HG02981 (cell line): ENCODE data around the gene FEN1.

Experiments
- ATAC-seq: cut with Tn5 transposase; IDR thresholded peaks from one replicate; pipeline ENCODE4 v1.9.1; 2021; ENCODE audit warnings: mild to moderate bottlenecking, moderate library complexity; ENCODE audit not compliant: unreplicated experiment

The FEN1 gene

DNA sequence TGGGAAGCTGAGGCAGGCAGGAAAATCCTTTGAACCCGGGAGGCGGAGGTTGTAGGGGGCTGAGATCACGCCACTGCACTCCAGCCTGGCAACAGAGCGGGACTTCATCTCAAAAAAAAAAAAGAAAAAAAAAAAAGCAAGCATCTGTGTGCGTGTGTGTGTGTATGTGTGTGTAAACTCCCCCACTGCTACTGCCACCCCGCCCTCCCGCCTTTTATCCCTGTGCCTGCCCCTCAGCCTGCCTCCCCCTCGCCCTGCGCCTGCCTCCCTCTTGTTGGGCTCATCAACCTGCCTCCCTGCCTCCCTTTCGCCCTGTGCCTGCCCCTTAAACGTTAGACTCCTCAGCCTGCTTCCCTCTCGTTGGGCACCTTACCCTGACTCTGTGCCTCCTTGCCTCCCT lies 18.3 kb upstream of the FEN1 start:
- ATAC-seq = no peak

DNA sequence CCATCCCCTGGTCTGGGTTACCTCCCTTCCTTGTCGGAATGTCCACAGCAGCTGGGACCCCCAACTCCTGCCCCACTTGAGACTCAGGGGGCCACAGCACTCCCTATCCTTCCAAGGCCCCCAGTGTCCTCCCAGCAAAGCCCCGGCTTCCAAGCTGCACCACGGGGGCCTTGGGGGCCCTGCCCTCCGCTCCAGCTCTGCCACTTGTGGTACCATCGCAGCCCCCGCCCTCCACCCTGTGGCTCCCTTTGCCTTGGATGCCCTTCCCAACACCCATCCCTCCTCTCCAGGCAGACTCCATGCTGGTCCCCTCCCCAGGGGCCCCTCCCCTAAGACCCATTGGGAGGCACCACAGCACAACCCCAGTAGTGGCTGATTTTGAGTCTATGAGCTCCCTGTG lies 17.6 kb upstream of the FEN1 start:
- no peak for ATAC-seq

DNA sequence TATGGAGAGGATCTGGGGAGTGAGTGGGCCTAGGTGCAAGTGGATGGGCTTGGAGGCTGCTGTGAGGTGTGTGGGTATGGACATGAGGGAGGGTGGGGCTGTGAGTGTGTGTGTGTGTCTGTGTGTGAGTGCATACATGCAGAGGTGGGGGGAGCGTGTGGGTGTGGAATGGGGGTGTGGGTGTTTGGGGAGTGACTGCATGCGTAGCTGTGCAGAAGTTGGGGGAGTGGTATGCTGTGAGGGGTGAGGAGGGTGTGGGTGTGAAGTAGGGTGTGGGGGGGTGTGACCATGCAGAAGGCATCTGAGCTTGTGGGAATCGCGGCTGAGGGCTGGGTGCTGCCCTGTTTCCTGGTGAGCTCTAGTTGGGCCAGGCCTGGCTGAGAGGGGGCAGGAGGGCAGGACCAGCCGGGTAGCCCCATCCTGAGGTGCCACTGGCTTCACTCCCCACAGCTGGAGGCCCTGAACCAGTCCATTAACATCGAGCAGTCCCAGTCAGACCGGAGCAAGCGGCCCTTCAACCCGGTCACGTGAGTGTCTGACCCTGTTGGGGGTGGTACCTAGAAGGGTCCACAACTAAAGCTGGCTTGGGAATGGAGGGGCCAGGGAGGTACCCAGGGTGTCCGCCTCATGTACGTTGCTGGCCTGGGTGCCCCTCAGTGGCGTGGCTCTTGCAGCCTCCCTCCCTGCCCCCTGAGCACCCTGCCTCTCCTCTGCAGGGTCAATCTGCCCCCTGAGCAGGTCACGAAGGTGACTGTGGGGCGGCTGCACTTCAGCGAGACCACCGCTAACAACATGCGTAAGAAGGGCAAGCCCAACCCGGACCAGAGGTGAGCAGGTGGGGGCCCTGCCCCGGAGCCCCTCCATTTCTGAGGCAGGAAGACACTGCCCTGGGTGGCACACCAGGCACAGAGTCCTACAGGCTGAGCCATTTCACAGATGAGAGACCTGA lies 16.8 kb upstream of the FEN1 start:
- ATAC-seq = no peak

DNA sequence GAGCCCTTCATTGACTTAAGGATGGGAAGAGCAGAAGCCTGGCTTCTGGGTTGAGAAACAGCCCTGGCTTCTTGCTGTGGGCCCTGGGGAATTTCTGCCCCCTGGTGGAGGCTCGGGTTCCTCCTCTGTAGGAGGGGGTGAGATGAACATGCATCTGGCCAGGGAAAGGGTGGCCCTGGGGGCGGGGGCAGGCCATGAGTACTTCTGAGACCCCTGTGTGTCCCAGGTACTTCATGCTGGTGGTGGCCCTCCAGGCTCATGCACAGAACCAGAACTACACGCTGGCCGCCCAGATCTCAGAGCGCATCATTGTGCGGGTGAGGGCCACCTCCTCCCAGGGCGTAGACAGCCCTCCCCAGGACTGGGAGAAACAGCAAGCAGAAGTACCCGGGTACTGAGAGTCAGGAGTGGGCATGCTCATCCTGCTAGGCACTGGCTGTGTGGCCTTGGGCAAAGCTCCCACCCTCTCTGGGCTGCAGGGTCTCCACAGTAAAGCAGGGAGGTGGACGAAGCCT lies 16.1 kb upstream of the FEN1 start:
- ATAC-seq = no peak

DNA sequence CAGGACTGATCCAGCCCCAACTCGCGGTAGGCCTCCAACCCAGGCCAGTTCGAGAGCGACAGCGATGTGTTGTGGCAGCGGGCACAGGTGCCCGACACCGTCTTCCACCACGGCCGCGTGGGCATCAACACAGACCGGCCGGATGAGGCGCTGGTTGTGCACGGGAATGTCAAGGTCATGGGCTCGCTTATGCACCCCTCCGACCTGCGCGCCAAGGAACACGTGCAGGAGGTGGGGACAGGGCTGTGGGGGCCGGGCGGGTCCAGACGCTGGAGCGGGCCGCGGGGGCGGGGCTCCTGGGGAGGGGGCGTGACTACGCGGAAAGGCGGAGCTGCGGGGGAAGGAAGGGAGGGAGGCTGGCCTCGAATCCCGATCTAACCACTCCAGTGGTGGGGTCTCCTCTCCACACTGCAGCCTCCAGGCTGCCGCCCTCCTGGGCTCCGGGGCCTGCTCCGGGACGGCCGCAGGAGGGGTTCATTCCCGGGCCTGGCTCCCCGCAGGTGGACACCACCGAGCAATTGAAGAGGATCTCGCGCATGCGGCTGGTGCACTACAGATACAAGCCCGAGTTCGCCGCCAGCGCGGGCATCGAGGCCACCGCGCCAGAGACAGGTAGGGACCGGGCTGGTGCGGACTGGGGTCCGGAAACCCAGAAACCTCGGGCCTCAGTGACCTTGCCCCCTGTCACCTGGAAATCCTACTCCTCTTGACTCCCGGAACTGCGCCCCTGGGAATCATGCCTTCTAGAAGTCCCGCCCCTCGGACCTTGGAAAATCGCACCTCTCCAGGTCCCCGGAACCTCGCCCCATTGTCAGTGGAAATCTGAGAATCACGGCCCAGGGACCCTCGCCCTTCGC lies 15.2 kb upstream of the FEN1 start:
- ATAC-seq = no peak

DNA sequence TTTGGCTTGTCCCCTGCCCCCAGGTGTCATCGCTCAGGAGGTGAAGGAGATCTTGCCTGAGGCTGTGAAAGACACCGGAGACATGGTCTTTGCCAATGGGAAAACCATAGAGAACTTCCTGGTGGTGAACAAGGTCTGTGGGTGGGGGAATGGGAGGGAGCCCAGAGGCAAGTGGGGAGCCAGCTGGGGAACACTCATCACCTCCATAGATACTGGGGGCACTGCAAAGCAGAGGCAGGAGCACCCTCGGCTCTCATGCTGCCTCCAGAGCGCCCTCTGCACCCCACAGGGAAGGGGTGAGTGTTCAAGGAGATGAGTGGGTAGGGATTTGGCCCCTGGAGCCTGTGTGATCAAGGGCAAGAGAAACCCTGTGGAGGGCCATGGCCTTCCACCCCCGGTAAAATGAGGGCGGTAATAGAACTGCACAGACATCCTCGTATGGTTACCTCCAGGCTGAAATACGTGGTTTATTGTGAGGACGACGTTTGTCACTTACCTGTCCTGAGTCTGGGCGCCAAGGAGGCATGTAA lies 14.3 kb upstream of the FEN1 start:
- ATAC-seq = no peak

DNA sequence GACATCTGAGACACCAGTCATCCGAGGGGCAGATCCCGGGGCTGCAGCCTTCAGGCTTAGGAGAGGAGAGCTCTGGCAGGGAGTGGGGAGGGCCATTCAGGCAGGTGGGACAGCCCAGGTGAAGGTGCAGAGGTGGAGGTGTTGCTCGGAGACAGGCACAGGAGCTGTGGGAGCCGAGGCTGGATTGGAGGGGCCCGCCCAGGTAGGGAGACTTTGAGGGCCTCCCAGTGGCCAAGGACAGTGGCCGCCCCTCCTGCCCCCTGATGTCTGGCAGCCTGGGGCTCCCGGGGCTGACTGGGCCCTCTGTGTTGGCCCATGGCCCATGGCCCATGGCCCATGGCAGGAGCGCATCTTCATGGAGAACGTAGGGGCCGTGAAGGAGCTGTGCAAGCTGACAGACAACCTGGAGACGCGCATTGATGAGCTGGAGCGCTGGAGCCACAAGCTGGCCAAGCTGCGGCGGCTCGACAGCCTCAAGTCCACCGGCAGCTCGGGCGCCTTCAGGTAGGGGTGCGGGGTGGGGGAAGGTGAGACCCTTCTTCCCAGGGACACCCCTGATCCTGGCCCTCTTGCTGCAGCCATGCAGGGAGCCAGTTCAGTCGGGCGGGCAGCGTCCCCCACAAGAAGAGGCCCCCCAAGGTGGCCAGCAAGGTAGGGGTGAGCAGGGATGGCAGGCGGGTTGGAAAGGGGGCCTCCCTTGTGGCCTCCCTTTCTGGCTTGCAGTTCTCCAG lies 13.6 kb upstream of the FEN1 start:
- ATAC-seq = no peak

DNA sequence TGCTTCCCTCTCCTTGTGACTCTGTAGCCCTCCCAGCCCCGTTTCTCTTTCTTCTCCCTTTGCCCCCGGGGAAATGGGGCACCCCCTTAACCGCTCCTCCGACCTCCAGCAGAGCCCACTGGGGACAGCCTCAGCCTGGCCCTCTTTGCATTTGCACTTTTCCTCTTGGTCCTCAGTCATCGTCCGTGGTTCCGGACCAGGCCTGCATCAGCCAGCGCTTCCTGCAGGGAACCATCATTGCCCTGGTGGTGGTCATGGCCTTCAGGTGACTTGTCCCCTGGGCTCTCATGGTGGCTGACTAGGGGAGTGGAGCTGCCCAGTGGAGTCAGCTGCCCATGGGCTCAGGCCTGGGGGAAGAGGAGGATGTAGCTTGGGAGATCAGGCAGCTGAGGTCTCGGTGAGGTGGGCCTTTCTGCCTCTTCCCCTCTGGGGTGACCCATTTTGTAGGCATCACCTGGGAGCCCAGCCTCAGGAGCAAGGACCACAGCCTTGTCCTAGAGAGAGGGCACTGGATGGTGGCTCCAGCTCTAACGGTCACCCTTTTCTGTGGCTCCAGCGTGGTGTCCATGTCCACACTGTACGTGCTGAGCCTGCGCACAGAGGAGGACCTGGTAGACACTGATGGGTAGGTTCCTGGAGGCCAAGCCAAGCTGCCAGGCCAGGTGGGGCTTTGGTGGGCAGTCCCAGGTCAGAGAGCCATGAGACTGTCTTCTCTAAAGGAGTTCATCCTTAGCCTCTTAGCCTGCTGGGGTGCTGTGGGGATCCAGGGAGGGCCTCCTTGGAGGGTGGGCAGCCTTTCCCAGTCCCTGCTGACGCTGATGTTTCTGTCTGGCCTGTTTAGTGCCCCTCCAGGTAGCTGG lies 12.8 kb upstream of the FEN1 start:
- ATAC-seq = no peak

DNA sequence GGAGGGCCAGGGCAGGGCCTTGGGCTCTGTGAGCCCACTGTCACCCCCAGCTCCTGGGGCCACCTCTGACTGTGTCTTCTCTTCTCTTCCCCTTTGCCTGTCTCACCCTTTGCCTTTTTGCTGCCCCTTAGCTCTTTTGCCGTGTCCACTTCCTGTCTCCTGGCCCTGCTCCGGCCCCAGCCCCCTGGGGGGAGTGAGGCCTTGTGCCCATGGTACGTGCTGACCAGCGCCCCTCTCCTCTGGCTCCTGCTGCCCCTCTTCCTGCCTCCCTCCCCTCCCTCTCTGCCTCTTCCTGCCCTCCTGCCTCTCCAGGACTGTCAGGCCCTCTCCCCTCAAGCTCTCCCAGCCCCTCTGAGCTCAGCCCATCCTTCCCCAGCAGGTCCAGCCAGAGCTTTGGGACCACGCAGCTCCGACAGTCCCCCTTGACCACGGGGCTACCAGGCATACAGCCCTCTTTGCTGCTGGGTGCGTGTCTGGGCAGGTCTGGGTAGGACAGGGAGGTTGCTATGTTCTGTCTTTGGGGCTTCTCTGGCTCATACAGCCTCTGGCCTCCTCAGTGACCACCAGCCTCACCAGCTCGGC lies 12.0 kb upstream of the FEN1 start:
- ATAC-seq = no peak

DNA sequence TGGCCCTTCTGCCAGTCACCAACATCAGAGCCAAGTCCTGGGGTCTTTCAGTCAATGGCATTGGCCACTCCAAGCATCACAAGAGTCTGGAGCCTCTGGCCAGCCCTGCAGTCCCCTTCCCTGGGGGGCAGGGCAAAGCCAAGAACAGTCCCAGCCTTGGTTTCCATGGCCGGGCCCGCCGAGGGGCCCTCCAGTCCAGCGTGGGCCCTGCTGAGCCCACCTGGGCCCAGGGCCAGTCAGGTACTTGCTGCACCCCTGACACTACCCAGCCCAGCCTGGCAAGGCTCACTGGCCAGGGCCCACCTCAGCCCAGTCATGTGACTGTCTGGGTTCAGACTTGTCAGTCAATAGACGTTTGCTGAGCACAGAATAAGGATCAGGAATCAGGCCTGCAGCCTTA lies 11.1 kb upstream of the FEN1 start:
- no peak for ATAC-seq

DNA sequence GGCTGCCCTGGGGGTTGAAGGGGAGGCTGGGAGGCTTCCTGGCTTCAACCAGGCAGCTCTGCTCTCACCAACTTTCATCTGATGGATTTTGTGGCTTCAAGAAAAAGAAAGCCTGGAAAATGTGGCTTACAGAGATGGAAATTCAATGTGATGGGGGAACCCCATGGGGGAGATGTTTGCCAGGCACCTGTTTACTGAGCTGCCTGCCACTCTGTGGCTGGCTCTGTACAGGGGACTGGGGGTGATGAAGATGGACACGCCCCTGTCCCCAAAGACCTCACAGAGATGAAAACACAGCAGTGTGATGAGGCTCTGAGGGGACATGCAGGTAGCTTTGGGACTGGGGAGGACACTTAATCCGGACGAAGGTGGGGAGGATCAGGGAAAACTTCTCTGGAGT lies 10.4 kb upstream of the FEN1 start:
- ATAC-seq = no peak

DNA sequence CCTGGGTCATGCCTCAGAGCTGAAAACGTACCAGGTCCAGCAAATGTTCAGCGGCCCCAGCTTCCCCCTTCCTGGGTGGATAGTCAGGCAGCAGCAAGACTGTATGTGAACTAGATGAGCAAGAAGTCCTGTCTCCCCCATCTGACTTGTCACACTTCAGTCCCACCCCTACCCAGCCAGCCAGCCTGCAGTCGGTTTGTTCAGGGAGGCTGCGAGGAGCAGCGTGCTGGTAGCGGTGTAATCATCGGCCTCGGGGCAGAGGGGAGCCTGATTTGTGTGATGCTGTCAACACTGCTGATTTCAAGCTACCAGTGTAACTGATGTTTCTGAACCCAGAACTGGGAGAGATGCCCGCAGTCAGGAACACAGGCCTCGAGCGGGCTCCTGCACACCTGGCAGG lies 9.9 kb upstream of the FEN1 start:
- ATAC-seq = no peak

DNA sequence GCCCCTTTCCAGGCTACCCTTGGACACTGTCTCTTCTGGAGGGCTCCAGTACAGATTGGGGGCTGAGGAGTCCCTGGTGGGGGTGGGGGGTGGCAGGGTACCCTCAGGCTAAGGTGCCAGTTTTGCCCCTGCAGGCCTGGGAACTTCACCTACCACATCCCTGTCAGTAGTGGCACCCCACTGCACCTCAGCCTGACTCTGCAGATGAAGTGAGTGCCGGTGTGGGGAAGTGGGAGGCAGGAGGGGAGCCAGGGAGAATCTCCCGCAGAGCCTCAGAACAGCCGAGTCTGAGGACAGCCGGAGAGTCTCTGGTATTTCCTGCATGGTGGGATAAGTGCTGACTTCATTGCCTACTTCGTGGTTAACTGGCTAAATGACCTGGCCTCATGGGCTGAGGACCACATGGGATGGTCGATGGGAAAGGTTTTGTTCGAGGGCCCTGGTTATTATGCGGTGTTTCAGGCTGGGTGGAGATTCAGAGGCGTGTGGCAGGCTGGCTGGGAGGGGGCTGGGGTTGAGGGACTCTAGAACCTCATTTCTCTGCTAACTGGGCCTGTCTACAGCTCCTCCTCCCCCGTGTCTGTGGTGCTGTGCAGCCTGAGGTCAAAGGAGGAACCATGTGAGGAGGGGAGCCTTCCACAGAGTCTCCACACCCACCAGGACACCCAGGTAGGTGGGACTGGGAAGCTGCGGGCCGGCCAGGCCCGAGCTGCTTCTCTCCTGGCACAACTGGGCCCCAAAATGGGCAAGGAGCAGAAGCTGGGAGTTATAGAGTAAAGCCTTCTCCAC lies 8.8 kb upstream of the FEN1 start:
- ATAC-seq = no peak

DNA sequence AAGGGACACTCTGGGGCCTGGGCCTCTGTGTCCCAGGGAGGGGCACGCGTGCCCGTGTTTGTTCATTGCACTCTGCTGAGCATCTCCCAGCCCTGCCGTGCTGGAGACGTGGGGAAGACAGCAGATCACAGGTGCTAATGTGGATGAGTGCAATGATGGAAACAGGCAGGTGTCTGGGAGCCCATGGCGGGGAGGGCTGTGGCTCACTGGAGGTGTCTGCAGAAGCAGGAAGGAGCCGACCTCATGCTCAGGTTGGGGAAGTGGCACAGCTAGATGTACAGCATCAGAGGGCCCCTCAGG lies 8.3 kb upstream of the FEN1 start:
- no peak for ATAC-seq

DNA sequence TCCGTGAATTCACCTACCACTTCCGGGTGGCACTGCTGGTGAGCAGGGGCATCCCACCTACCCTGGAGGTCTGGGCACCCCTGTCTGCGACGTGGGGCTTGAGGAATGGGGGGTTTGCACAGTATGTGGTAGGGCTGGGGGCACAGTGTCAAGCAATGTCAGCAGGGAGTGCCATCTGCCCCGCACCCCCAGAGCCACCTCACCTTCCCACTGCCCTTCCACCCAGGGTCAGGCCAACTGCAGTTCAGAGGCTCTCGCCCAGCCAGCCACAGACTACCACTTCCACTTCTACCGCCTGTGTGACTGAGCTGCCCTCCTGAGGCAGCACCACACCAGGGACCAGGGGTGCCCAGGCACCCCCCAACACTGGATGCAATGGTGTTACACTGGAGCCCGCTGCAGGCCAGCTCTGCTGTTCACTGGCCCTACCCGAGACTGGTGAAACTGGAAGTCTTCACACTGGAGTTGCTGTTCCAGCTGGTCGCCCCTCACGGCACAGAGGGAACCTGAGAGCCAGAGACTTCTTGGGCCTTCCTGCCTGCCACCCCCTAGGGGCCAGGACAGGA lies 6.8 kb upstream of the FEN1 start:
- ATAC-seq = no peak

DNA sequence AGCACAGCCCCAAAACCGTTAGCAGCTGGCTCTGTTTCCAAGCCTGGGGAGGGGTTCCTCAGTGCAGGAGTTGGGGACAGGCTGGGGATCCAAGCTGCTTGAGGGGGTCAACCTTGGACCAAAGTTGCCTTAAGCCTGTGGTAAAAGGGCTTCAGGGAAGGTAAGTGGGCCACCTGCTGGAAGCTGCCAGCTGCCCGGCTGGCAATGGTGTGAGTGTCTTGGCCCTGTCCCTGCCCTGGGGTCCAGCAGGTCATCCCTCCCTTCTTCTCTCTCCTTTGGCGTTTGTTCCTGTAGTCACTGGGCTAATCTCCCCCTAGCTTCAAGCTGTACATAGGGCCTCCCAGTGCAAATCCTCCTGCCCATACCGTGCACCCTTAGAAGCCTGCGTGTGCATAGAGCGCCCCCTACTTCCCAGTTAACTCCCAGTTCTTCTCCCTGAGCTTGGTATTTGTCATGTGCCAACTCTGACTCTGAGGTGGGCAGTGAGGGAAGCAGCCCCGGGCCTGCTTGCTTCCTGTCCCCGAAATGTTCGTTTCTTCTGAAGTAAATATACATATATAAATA lies 4.7 kb upstream of the FEN1 start:
- no peak for ATAC-seq

DNA sequence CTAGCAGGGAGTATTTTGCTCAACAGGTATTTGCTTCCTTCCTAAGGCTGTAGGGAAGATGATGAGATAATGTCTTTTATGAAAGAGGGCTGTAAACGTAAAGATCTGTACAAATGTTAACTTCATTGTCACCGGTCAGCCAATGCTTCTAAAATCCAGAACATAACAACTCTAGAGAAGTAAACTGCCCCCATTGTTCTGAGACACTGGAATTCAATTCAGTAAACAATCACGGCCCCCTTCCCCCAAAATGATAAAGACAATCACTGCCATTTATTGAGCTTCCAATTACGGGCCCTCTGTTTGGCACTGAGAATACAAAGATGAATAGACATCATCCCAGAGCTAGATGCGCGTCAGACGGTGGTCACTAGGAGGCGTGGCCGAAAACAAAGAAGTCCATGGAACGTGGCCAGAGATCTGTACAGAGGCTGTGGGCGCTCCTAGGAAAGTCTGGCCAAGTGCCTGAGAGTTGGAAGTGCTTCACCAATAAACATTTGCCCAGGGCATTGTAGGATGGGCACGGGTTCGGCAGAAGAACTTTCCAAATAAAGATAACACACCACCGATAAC lies 888 bp upstream of the FEN1 start:
- ATAC-seq = peak; percentile 25
